ENCODE measurements around the gene SPP1.
"Not testable (repeated sequence)": the region's sequence is repeated elsewhere in the genome, so short reads cannot be mapped to it uniquely, and the experiment has no call there.

The SPP1 gene

DNA sequence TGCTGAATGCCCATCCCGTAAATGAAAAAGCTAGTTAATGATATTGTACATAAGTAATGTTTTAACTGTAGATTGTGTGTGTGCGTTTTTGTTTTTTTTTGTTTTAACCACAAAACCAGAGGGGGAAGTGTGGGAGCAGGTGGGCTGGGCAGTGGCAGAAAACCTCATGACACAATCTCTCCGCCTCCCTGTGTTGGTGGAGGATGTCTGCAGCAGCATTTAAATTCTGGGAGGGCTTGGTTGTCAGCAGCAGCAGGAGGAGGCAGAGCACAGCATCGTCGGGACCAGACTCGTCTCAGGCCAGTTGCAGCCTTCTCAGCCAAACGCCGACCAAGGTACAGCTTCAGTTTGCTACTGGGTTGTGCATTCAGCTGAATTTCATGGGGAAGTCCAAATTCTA, at the start of gene SPP1:
TSS of gene SPP1 (plus strand) at position 249 of the 400 bp plus-strand sequence. CDS start 1,182 bp downstream, outside the sequence.
- DNase-seq = no peak

DNA sequence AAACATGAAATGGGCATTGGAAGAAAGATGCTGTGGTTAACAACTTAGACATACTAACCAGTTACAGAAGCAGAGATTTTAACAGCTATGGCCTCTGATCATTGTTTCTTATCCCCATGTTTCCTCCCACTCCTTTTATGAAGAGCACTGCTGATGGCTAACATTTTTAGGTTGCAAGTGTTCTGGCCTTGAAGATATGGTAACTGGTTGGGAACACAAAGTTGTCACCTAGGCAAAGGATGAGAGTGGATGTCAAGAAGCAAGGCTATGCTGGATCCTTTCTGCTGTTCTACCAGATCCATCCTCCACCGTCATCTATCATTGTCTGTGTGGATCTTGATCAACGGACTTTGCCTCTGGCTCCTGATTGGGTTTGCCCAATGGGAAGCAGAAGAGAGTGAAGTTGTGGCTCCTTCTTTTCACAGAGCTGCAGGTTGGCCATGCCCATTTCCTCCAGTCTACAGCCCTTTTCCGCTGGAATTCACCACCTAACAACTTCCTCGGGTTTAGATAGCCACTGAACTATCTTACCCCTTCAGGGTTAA, 48.9 kb upstream of the SPP1 start:
- DNase-seq = no peak

GRCh38 chr4:87930629-87931028, 44.9 kb upstream of the SPP1 start:
- no peak for DNase-seq

GRCh38 chr4:87931932-87932331, 43.6 kb upstream of the SPP1 start:
- no peak for DNase-seq

GRCh38 chr4:87932718-87933141, 42.8 kb upstream of the SPP1 start:
- DNase-seq = no peak

DNA sequence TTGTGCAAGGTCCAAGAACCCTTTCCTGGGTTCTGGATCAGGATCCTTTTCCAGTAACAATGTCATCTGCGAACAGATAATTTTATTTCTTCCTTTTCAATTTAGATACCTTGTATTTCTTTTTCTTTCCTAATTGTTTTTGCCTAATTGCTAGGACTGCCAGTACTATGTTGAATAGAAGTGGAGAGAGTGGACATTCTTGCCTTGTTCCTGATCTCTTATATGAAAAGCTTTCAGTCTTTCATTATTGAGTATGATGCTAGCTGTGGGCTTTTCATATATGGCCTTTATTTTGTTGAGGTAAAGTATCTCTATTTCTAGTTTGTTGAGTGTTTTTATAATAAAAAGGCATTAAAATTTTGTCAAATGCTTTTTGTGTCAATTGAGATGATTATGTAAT, 42.2 kb upstream of the SPP1 start:
- DNase-seq = no peak

DNA sequence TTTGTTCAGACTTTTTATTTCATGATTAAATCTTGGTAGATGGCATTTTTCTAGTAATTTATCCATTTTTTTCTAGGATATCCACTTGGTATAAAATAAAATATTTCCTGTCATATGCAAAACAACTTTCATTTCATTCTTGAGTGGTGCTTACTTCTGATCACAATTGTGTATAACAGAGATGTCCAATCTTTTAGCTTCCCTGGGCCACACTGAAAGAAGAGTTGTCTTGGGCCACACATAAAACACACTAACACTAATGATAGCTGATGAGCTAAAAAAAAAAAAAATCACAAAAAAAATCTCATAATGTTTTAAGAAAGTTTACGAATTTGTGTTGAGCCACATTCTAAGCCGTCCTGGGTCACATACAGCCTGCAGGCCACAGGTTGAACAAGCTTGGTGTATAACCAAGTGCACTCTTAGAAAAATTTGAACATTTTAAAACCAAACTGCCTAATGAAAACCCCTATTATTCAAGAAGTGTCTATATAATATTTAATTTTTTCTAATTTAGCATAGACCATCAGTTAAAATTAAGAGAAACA, 41.3 kb upstream of the SPP1 start:
- no peak for DNase-seq

DNA sequence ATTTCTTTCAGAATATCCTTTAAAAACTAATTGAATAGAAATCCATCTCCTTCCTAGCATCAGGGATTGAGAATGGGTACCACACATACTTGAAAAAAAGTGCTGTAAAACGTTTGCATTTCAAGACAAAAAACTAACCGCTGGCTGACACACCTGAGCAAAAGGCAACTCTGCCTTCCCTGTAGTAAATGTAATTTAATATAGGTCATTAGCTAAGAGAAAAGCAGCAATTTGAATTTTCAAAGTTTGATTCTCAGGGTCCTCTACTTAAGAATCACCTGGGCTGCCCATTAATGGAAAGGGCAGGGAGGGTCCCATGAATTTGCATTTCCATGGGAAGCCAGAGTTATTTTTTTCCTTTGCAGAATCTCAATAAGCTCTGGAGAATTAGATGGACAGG, 40.5 kb upstream of the SPP1 start:
- no peak for DNase-seq

DNA sequence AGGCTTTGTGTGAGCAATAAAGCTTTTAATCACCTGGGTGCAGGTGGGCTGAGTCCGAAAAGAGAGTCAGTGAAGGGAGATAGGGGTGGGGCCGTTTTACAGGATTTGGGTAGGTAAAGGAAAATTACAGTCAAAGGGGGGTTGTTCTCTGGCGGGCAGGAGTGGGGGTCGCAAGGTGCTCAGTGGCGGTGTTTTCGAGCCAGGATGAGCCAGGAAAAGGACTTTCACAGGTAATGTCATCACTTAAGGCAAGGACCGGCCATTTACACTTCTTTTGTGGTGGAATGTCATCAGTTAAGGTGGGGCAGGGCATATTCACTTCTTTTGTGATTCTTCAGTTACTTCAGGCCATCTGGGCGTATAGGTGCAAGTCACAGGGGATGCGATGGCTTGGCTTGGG, 39.6 kb upstream of the SPP1 start:
- DNase-seq = not testable (repeated sequence)

GRCh38 chr4:87937523-87937922, 38.0 kb upstream of the SPP1 start:
- no peak for DNase-seq

GRCh38 chr4:87938746-87939145, 36.8 kb upstream of the SPP1 start:
- no peak for DNase-seq

DNA sequence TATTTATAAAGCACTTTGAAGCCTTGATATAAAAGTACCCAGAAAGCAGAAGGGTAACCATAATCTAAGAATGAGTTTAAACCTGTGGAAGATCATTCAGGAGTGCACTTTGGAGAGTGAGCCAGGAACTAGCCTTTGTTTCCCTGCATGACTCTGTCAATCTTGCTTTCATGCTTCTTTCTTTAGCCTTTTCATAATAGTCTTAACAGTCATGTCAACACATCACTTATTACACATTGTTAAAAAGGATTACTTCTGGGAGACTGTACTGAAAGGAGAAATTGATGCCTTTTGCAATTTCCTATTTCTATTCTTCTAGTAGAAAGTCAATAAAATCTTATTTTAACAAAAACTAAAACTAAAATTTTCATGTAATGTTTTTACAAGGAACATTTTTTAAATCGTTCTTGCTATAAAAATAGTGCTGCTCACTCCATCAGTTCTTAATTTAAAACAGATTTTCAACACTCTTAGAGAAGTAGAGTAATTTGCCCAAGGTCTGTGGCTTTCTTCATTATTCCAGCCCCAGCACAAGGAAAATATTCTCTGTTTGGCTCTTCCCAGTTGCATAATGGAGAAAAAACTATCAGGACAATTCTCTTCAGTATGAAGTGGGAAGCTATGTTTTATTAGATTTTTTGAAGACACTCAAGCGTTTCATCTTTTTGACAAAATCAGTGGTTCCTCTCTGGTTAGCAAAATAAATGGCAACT, 35.4 kb upstream of the SPP1 start:
- DNase-seq = no peak

DNA sequence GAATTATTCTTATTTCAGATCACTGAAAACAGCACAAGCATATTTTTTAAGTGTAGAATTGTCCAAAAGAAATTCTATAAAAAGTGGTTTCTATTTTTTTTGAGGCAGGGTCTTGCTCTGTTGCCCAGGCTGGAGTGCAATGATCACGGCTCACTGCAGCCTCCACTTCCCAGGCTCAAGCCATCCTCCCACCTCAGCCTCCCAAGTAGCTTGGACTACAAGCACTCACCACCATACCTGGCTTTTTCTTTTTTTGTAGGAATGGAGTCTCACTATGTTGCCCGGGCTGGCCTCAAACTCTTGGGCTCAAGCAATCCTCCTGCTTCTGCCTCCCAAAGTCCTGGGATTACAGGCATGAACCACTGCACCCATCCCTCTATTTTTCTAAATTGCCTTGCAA, 34.7 kb upstream of the SPP1 start:
- not testable (repeated sequence) for DNase-seq

GRCh38 chr4:87941537-87942392, 33.7 kb upstream of the SPP1 start:
- no peak for DNase-seq

DNA sequence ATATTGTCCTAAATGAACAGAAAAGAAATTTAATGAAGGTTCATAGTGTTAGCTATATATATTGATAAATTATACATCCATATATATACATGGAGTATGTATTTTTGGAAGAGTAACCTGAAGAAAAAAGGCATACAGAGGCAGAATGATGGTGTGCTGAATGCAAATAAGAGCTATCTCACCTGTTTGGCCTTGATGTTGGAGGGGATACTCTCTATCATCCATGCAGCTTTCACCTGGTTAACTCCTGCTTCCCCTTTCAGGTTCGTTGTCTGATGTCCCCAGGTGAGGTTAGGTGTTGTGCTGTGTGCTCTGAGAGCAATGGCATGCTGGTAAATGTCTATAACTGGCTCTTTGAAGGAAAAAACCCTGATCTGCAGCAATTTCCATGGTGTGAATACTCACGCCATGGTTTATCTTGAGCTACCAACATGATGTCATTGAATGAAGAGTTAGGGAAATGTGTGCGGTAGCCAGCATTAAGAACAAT, 31.8 kb upstream of the SPP1 start:
- DNase-seq = no peak

DNA sequence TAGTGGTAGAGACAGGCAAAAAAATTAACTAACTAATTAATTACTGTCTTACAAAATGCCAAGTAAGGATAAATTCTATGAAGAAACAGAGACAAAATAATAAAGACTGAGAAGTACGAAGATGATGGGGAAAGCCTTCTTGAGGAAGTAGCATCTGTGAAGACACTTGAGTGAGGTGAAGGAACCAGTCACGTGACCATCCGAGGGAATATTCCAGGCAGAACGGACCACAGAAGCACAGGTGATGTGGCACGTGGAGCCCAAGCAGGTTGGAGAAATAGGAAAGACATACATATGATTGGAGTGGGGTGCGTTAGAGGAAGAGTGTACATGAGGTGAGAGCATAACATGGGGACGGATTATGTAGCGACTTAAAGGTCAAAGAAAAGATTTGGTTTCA, 30.5 kb upstream of the SPP1 start:
- DNase-seq = no peak

DNA sequence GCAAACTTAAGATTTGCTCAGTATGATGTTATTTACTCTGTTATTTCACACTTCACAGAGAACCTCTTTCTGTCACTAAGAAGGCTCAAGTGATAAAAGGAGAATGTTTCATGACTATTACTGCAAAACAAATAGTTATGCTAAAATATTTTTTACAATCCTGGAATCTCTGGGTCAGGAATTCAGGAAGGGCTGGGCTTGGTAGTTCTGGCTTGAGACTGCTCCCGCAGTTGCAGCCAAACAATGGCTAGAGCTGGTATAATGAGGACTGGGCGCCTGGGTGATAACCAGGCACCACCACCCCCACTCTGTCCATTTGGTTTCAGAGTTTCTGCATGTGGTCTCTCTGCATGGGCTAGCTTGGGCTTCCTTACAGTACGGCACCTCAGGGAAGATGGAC, 28.7 kb upstream of the SPP1 start:
- DNase-seq = no peak

DNA sequence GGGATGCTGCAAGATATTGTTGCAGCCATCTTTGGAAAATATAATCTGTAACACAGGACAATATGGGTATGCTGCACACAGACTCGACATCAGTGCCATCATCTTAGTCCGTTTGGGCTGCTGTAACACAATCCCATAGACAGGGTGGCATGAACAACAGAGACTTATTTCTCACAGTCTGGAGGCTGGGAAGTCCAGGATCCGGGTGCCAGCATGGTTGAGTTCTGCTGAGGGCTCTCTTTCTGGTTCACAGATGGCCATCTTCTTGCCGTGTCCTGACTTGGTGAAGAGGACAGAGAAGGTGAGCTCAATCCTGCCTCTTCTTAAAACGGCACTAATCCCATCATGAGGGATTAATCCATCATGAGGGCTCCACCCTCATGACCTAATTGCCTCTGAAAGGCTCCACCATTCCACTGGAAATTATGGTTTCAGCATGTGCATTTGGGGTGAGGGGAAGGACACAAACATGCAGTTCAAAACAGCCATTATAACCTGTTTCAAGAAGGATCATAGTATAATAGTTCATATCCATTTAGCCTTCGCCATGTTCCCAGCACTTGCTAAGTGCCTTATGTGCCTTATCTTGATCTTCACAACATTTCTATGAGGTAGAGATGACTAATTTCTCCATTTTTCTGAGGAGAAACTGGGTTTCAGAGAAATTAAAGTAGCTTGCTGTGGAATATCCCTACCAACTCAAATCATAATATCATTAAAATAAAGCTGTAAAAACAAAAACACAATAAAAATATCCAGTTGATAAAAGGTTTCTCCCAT, 27.9 kb upstream of the SPP1 start:
- DNase-seq = no peak

DNA sequence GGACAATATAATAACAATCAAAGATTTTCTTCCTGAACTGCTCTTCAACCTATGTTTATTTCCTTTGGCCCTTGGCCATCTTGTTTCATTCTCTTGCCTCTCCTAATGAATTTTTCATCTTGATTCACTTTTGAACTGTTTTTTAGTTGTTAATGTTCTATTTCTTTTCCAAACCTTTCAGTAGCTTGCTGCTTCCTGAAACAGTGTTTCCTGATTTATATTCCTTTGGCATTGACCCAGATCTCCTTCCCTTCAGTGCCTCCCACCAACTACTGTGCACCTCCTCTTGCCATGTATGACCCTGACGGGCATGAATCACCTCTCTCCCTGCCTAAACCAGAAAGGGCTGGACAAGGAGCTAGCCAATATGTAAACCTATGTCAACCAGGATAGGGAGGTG, 25.6 kb upstream of the SPP1 start:
- DNase-seq = no peak

DNA sequence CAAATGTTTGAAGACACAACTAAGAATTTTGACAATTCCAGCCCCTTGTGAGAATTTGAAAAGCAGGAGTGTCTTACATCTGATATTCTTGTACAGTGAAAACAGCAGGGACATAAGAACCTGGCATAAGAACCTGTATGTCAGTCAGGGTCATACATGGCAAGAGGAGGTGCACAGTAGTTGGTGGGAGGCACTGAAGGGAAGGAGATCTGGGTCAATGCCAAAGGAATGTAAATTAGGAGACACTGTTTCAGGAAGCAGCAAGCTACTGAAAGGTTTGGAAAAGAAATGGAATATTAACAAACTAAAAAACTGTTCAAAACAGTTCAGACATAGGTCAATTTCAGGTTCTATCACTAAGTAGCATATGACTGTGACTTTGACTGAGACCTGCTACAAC, 25.0 kb upstream of the SPP1 start:
- no peak for DNase-seq

GRCh38 chr4:87950936-87951511, 24.5 kb upstream of the SPP1 start:
- DNase-seq = no peak

- DNase-seq = no peak
Observed at GRCh38 chr4:87953826-87954225, 21.7 kb upstream of the SPP1 start.

All from CD4-positive, alpha-beta T cell treated with Interleukin-15 for 1 hour (primary cell).